COLO668 (cell line): ENCODE measurements around the gene DLGAP5.

Experiments
- DNase-seq: peaks from one replicate; lab custom pipeline; 2025; ENCODE audit not compliant: unreplicated experiment; lab: John Stamatoyannopoulos, UW

DLGAP5 gene

DNA sequence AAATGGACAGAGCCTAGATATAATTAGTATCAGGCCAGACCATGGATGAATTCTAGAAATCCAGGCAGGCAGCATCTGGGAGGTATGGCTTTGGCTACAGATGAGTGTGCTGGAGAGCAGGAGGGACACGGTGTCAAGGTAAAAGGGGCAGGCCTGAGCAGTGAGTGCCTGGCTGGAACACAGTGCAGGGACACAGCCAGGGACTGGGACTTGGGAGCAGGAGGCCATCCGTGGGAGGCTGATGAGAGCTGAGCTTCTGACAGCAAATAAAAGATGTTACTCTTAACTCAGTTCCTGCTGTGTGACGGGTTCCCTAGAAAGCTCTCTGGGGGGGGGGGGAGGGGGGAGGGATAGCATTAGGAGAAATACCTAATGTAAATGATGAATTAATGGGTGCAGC lies 75.9 kb downstream of the DLGAP5 start:
- DNase-seq, result no peak

DNA sequence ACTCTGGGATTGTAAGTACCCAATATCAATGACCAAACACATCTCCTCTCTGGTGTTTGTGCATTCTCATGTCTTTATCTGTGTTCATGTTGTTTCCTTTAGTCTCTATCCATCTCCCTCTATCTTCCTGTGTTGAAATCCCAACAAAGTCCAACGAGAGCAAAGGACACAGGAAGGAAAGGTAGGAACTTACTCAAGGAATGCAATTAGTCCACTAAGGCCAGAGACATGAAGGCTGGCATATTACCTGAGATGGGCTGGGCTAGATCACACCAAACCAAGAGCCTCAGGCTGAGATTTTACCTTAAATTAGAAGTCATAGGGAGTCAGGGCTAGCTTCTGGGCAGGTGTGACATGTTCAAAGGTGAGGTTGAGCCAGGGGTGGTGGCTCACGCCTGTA lies 76.7 kb downstream of the DLGAP5 start:
- DNase-seq, result no peak

DNA sequence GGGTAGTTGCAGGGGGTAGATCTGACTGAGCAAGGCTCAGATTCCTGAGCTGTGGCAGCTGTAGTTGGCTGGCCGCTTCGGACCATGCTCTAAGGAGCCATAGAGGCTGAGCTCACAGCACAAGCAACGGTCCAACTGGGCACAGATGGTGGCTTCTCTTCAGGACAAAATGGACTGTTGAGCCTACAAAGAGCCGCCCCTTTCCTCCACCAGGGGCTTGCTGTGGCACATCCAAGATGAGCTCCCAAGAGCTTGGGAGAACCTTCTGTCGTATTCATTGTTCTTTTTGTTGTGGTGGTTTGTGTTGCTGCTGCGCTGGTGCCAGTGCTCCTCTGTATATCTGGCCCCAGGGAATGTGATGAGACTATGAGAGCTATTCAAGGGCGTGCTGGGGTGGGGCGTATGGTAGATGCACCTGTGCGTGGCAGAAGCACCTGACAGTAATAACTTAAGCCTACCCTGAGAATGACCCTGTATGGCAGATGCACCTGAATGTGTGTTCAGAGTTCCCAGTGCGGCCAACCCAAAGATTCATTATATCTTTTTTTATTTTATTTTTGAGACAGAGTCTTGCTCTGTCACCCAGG lies 80.2 kb downstream of the DLGAP5 start:
- DNase-seq, result no peak

DNA sequence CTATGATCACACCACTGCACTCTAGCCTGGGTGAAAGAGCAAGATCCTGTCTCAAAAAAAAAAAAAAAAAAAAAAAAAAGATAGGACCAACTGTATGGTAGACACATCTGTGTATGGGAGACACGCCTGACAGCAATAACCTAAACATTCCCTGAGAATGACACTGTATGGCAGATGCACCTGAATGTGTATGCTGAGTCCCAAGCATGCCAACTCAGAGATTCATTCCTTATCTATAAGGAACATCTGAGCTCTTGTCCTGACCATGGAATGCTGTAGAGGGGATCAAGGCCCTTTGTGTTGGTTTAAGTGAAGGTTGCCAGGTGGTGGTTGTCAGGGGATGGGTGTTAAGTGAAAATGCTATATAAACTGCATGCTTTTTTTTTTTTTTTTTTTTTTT lies 81.5 kb downstream of the DLGAP5 start:
- DNase-seq, result no peak

DNA sequence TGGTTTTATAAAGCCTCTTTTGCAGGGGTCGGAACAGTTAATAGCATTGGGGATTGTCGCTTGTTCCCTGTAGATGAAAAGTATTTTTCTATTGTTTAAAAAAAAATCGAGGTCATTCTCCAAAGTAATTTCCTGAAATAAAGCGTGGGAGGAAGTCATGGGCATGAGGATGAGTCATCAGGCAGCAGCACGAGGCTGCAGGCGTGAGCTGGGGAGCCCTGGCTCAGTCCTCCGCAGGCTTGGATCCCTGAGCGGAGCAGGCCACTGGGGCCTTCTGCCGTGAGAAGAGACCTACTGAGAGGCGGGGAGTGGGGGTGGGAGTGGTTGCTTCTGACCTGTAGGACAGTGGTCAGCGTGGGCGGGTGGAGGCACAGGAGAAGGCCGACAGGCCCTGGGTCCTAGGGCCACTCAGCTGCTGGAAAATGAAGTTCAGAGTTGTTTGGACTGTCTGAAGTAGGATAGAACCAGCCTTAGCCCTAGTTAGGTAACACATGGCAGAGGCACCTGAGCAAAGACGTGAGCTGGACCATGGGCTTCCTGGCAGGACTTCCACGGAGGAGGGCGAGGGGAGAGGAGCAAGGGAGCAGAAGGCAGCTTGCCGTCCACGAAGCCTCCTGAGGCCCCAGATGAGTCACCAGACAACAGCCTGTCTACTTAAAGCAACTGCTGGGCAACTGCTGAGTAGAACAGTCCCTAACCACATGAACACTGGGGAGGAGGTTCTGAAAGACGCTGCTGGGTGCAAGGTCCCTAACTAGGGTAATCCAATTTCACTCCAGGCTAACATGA lies 83.4 kb downstream of the DLGAP5 start:
- no peak for DNase-seq

DNA sequence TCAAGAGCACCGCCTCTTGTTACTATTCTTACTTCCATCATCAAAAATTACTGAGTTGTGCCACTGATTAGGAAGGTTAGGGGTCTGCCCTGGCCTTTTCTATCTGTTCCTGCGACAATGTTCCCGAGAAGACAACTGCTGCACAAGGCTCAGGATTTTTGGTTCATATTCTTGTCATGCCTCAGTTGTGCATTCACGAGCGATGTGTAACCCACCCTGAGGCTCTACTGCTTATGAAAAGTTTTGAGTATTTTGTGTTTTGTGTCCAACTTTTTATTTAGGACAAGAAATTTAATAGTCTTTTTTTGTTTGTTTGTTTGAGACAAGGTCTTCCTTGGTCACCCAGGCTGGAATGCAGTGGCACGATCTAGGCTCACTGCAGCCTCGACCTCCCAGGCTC lies 85.4 kb downstream of the DLGAP5 start:
- DNase-seq, result no peak

DNA sequence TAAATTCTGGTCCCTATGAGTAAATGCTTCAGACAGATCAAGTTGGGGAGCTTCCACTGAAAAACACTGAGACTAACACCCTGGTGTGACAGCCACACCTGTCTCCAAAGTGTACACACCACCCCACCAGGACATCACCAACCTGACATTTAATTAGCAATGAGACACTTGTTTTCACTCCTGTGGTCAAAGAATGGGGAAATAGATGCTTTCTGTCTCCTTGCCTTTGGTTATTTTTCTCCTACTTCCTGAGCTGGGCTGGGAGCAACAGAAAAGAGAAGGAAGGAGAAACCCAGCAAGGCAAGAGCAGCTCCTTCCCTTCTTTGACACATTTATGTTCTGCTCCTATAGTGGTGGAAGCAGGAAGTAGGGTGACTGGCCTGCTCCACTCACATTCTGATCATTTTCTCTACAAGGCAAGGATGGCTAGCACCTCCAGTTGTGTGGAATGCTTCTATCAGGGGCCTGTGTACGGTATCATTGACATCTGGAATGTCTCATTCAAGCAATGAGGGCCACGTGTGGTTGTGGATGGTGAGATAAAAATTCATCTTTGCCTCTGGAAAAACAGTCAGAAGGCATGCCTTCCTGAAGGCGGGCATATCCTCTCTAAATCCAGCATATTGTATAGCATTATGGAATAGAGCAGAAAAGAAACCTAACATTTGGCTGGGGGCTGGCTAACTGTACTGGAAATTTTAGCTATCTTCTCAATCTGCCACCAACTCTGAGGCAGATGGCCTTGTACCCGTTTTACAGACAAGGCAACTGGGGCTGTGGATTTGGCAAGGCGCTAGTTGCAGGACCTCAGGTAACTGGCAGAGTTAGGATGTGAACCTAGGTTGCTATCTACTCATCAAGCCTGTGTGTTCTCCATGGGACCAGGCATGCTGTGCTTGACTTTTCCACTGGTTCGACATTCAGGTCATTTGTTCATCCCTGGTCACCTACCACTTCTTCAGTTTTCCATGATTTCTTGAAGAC lies 87.1 kb downstream of the DLGAP5 start:
- DNase-seq, result no peak

DNA sequence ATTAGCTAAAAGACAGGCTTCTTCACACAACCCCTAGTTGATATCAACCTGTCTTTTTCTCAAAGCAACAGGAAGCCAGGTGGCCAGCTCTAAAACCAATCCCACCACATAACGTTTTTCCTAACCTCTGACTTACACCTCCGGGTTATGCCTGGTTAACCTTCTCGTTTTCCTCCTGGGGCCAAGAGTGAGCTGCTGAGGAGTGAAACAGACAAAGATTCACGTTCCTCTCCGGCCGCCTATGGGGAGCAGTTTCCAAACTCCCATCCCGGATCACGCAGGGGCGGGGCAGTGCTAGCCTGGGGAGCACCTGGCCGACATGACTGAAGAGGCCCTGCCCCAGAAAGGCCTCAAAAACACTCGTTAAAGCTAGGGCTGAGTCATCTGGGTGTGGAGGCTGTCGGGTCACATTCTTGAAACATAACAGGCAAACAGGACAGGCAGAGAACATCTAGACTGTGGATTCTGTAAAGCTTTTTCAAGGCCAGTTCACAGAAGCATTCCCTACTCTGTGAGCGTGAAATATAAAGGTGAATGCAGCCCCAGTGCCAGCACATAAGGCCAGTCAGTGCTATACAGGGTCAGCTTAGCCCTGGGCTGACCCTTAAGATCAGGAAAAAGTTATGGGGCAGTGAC lies 88.3 kb downstream of the DLGAP5 start:
- DNase-seq, result peak; percentile 83

DNA sequence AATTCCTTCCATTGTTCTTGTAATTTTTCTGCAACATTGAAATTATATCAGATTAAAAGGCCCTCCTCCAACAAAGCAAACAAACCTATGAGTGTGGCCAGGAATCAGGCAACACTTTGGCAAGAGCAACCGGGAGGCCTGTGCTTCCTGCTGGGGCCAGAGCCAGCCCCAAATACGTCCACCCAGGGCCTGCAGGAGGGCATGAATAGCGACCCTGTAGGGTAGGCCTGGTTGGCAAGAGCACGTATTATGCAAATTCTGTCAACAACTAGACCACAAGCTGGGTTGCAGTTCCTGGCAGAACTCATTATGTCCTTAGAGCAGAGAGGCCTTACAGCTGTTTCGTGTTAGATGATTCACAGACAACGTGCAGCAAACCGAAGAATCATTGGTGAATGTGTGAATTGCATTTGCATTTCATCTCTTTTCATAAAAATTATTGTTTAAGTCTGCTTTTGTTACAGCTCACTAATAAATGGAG lies 89.2 kb downstream of the DLGAP5 start:
- DNase-seq, result peak; percentile 76

DNA sequence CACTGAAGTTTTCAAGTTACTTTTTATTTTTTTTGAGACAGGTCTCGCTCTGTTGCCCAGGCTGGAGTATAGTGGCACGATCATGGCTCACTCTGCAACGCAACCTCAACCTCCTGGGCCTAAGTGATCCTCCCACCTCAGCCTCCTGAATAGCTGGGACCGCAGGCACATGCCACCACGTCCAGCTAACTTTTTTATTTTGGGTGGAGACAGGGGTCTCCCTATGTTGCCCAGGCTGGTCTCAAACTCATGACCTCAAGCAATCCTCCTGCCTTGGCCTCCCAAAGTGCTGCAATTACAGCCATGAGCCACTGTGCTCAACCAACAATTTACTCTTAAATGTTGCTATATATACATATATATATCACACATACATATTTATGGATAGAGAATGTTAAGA lies 89.7 kb downstream of the DLGAP5 start:
- no peak for DNase-seq

DNA sequence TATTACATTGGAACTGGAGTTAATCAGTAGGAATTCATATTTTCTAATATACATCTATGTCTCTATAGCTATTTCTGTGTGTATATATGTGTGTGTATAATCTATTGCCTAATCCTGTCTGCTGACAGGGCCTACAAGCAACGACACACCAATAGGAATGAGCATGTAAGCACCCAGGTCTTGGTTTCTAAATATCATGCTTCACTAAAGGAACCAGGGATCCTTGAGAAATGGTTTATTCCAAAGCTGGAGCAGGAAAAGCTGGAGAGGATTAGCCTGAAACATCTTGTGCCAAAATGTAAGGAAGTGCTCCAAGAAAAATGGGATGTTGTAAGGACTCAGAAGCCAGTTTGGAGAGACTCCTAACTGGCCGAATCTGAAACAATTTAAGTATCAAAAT lies 91.6 kb downstream of the DLGAP5 start:
- DNase-seq, result no peak

DNA sequence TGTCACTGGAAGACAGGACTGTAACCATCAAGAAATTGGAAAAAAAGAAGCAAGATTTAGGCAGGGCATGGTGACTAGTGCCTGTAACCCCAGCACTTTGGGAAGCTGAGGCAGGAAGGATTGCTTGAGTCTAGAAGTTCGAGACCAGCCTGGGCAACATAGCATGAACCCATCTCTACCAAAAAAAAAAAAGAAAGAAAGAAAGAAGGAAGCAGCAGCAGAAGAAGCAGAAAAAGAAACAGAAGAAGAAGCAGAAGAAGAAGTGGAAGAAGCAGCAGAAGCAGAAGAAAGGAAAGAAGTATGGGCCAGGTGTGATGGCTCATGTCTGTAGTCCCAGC lies 92.9 kb downstream of the DLGAP5 start:
- no peak for DNase-seq
